GM21447 (cell line): ENCODE data around the gene IGF2R.
"Not testable (repeated sequence)": the region's sequence is repeated elsewhere in the genome, so short reads cannot be mapped to it uniquely, and the experiment has no call there.

ENCODE experiments used
- ATAC-seq: cut with Tn5 transposase; IDR thresholded peaks from one replicate; pipeline ENCODE4 v1.9.1; 2021; ENCODE audit not compliant: unreplicated experiment

The IGF2R gene

DNA sequence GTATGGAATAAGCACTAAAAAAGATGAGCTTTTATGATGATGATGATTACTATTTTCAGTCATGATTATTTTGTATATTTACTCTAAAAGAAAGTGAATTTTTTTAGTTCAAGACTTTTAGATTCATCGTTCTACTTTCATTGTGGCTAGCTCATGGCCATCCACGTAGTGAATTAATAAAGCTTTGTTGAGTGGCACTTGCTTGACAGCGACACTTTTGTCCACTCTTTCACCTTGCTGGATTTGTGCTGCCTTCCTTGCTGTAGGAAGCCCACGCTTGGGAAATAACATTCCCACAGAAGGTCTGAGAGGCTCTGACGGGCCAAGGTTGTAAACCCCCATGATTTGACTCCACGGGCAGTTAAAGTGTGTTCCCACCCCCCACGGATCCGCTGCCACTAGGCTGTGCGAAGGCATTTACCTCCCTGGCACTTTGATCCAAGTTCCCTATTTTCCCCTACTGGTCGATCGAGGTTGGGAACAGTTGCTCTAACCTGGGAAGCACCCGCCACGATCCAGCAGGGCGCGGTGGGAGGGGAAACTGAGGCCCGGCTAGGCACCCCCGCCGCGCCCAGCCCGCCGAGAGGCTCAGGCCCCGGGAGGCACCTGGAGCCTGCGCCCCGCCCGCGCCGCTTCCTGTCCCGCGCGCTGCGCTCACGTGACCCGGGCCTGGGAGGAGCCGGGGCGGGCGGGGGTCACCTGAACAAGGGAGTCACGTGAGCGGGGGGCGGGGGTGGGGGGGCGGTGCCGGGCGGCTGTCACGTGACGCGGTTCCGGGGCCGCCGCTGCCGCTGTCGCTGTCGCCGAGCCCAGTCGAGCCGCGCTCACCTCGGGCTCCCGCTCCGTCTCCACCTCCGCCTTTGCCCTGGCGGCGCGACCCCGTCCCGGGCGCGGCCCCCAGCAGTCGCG lies at the start of gene IGF2R:
Gene IGF2R, plus strand, starts transcription at position 788 of the 909 bp plus-strand sequence. CDS start 165 bp downstream, outside the sequence.
- peak; percentile 74 for ATAC-seq

- ATAC-seq, result no peak
These were observed 49.1 kb upstream of the IGF2R start for GRCh38 chr6:159919800-159920199.

DNA sequence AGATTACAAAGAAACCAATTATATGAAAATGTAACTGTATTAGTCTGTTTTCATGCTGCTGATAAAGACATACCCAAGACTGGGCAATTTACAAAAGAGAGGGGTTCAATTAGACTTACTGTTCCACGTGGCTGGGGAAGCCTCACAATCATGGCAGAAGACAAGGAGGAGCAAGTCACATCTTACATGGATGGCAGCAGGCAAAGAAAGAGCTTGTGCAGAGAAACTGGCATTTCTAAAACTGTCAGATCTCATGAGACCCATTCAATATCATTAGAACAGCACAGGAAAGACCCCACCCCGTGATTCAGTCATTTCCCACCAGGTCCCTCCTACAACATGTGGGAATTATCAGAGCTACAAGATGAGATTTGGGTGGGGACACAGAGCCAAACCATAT lies 44.7 kb upstream of the IGF2R start:
- ATAC-seq, result not testable (repeated sequence)

- no peak for ATAC-seq
These were observed 42.2 kb upstream of the IGF2R start for GRCh38 chr6:159926542-159927203.

DNA sequence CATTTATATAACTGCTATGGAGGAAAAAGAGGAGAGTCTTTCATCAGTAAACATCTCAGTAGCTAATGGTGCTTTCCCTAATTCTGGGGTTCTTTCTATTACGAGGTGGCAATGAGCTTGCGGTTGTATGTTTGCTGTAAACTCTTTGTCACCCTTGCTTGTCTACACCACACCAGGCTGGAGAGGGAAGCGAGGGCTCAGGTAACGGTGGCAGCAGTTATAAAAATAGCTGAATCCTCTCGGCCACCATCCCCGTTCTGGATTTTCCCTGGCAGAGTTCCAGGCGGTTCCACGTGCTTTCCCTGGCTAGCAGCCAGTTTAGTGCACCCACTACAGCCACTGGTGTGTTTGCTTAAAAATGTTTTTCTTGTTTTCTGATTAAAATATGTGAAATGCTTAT lies 39.1 kb upstream of the IGF2R start:
- ATAC-seq, result peak; percentile 50

GRCh38 chr6:159931112-159931511 lies 37.8 kb upstream of the IGF2R start:
- ATAC-seq, result peak; percentile 87

GRCh38 chr6:159931846-159932245 lies 37.0 kb upstream of the IGF2R start:
- ATAC-seq, result no peak

- ATAC-seq, result no peak
These were observed 35.8 kb upstream of the IGF2R start for GRCh38 chr6:159933077-159933476.

DNA sequence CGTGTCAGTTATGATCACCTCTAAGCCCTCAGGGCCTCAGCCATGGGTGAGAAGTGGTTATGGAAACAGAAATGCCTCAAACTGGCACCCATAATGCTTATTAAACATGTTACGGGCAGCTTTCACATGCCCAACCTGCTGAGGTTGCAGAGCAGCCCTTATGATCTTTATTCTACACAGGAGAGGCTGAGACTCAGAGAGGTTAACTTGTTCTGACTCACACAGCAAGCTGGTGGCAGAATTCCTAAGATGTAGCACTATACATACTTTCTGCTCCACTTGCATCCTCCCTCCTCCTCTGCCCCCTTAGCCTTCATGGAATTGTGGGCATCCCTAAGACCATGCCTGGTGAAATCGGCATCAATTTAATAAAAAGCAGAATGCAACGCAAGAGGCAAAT lies 34.7 kb upstream of the IGF2R start:
- no peak for ATAC-seq

DNA sequence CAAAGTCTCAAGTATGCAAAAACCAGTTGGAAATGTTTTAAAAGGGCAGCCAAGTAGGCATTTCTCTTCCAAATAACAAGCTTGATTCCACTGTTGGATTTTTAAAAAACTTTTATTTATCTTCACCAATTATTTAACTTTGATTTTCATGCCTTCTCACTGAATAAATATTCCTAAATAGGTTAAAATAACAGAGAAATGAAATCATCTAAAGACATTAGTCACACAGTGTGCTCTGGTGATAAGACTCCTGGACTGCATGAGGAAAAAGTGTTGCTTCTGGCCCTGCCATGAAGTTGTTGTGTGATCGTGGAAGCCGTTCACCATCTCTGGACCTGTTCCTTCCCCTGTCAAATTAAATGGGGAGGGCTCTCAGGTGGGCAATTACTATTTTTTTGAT lies 33.8 kb upstream of the IGF2R start:
- ATAC-seq, result no peak

DNA sequence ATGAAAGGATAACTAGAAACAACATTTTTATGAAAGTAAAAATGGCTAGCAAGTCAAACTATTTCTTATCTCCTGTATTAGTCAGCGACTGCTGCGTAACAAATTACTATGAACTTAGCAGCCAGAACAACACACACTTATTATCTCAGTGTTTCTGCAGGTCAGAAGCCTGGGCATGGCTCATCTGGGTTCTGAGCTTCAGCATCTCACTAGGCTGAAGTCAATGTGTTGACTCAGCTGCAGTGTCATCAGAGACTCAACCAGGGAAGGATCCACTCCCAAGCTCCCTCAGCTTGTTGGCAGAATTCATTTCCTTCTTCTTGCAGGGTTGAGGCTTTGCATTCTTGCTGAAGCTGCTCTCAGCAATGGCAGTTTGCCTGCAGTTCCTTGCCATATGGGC lies 33.2 kb upstream of the IGF2R start:
- no peak for ATAC-seq

- no peak for ATAC-seq
These were observed 29.3 kb upstream of the IGF2R start for GRCh38 chr6:159939591-159940016.

GRCh38 chr6:159941286-159942113 lies 27.4 kb upstream of the IGF2R start:
- peak; percentile 93 for ATAC-seq

GRCh38 chr6:159943101-159943632 lies 25.7 kb upstream of the IGF2R start:
- ATAC-seq, result no peak

- ATAC-seq, result no peak
These were observed 24.8 kb upstream of the IGF2R start for GRCh38 chr6:159943968-159944598.

GRCh38 chr6:159945801-159946392 lies 23.0 kb upstream of the IGF2R start:
- ATAC-seq, result no peak

- no peak for ATAC-seq
These were observed 22.0 kb upstream of the IGF2R start for GRCh38 chr6:159946912-159947311.

DNA sequence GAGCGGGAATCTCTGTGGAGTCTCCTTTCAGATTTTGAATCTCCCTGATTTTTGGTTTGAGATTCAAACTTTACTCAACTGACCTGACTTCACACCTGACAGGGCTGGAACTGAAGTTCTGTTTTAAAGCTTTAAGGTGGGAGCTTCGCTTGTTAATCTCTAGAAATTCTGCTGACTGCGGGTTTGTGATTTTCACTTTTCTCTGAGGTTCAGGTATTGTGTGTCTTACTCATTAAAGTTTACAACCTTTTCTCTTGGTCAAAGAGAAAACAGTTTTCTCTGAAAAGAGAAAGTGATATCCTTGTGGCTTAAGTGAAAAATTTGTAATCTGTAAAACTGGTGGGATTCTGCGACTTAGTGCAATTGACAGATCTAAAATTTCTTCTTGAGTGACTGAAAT lies 20.7 kb upstream of the IGF2R start:
- ATAC-seq, result no peak

DNA sequence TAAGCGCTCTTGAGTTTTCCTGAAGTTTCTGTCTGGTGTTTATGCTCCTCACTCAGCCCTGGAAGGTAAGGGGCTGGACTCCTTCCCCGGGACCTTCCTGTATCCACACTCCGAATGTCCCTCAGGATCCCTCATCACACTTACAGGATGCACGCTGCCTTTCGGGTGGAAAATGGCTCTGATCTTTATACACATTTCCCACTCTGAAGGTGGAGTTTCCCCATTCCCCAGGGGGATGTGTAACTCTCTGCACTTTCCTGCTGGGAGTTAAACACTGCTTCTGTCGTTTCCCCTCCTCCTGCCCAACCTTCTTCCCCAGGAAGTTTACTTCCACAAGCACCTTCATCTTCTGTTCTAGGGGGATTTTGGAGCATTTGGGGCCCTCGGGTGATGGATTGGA lies 17.1 kb upstream of the IGF2R start:
- ATAC-seq, result no peak

GRCh38 chr6:159952289-159953005 lies 16.4 kb upstream of the IGF2R start:
- ATAC-seq, result no peak
